NT2/D1 (cell line): ENCODE measurements around the gene CERS3.

Experiments
- DNase-seq: peaks from one replicate; pipeline ENCODE4 v3.0.0-alpha.2; 2011; ENCODE audit warnings: low read depth, low spot score
- H3K27me3 ChIP-seq: 2 replicates; pipeline ENCODE4 v1.6.0; 2011; ENCODE audit warnings: mild to moderate bottlenecking; ENCODE audit not compliant: insufficient read length, insufficient read depth
- H3K36me3 ChIP-seq: 2 replicates; pipeline ENCODE4 v1.6.1; 2011; ENCODE audit warnings: mild to moderate bottlenecking, low read length, mixed read lengths; ENCODE audit not compliant: insufficient read depth, insufficient read length
- H3K4me1 ChIP-seq: 2 replicates; pipeline ENCODE4 v1.5.1; 2011; ENCODE audit not compliant: insufficient read depth, insufficient read length
- H3K4me3 ChIP-seq: 2 replicates; pipeline ENCODE4 v1.5.1; 2011; ENCODE audit warnings: low read depth; ENCODE audit not compliant: insufficient read length
- H3K9ac ChIP-seq: 2 replicates; pipeline ENCODE4 v1.6.0; 2011; ENCODE audit warnings: low read depth; ENCODE audit not compliant: insufficient read length
- H3K9me3 ChIP-seq: 2 replicates; pipeline ENCODE4 v1.5.1; 2011; ENCODE audit warnings: mild to moderate bottlenecking, low read length; ENCODE audit not compliant: insufficient read depth
- SUZ12 ChIP-seq: IDR thresholded peaks from 2 replicates; pipeline ENCODE4 v1.6.1; 2011; ENCODE audit not compliant: insufficient read length, insufficient read depth; ENCODE audit errors: extremely low read depth
- YY1 ChIP-seq: IDR thresholded peaks from 2 replicates; pipeline ENCODE4 v1.6.1; 2011; ENCODE audit not compliant: insufficient read length, insufficient read depth
- ZNF274 ChIP-seq: IDR thresholded peaks from 2 replicates; pipeline ENCODE4 v1.6.1; 2011; ENCODE audit warnings: mild to moderate bottlenecking, low read depth, low read length

CERS3 gene

DNA sequence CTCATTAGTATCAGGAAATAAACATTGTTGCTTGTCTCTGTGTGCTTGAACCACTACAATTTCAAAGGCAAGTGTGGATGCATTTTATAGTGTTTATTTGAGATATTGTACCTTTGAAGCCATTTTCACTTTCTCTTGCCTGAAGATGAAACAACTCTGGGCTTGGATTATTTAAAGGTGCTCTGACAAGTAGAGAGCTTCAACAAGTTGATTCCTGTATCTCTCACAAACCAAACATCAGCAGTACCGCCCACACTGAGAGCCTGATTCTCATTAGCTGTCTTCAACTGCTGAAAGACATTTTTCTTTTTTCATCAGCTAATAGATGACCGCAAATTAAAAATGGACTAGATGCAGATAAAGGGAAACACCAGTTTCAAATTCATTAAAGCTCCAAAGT lies 806 bp upstream of the CERS3 start:
- no peak overlapping the region for H3K9ac ChIP-seq
- no peak overlapping the region for H3K4me3 ChIP-seq
- no peak for TF ChIP-seq SUZ12
- no peak for TF ChIP-seq YY1
- TF ChIP-seq ZNF274, result no peak
- H3K36me3 ChIP-seq, result no peaks in the 10 kb centered on the region
- no peaks in the 10 kb centered on the region for H3K27me3 ChIP-seq
- H3K9me3 ChIP-seq, result no peaks in the 10 kb centered on the region; the same call in 1 of the 2 replicates
- DNase-seq, result no peak
- no peaks in the 10 kb centered on the region for H3K4me1 ChIP-seq

DNA sequence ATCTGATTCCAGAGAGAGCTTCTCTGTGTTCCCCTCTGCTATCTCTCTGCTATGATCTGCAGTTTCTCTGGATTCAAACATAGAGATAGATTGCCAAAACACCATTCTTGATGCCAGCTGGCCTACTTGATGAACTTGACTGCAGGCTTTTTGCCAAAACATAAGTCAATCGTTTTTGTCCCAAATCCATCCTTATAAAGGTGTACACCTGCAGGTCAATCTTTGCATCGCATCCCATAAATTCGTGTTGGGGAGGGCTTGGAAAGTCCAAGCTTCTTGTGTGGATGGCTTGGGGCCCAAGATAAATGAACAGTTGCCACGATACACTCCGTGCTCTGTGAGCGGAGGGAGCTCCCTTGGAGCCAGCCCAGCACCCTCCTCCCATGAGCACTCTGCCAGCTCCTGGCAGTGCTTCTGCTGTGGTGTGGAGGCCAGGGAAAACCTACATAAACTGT lies 2.7 kb downstream of the CERS3 start:
- Histone ChIP-seq H3K9me3 (peaks cover 7% of the 10 kb centered on the region; the same call in 1 of the 2 replicates), H3K4me3 (no peak overlapping the region), H3K9ac (no peak overlapping the region), H3K36me3 (no peaks in the 10 kb centered on the region), H3K4me1 (no peaks in the 10 kb centered on the region), H3K27me3 (no peaks in the 10 kb centered on the region)
- TF ChIP-seq YY1, result no peak
- TF ChIP-seq SUZ12, result no peak
- TF ChIP-seq ZNF274, result no peak
- no peak for DNase-seq

DNA sequence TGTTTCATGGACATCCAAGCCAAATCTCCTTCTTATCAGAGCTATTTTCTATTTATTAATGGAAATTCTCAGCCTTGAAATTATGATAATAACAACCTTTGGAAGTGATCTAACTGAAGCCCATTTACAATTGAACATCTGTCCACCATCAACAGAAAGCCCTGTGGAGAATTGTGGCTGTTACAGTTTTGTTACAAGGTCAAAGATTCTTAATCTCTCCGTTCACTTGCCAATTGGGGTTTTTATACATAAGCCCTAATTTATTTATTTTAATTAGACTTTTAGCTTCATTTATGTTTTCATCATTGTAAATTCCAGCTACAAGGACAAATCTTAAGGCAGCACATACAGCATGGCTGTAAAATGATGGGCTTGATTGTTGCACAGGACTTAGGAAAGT lies 3.3 kb downstream of the CERS3 start:
- Histone ChIP-seq H3K9me3 (peaks cover 7% of the 10 kb centered on the region; the same call in 1 of the 2 replicates), H3K36me3 (no peaks in the 10 kb centered on the region), H3K4me3 (no peak overlapping the region), H3K27me3 (no peaks in the 10 kb centered on the region), H3K9ac (no peak overlapping the region), H3K4me1 (no peaks in the 10 kb centered on the region)
- TF ChIP-seq ZNF274 (no peak), SUZ12 (no peak), YY1 (no peak)
- no peak for DNase-seq

DNA sequence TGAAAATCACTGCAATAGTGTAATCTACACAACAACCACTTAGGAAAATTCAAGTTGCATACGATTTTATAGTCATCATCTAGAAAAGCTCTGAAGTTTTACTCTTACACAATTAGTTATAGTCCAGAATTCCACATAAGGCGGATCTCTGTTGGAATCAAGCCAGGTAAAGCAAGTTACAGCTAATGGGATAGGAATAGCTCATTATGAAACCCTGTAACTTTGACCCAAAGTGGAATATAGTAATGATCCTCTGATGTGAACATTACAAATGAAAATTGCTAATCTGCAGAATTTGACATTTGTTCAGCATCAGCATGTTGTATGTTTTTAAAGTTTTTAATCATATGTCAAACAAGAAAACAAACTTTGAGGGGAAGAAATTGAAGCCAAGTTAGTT lies 4.4 kb downstream of the CERS3 start:
- Histone ChIP-seq H3K4me1 (no peaks in the 10 kb centered on the region), H3K9ac (no peak overlapping the region), H3K4me3 (no peak overlapping the region), H3K9me3 (peaks cover 7% of the 10 kb centered on the region; the same call in 1 of the 2 replicates), H3K36me3 (no peaks in the 10 kb centered on the region), H3K27me3 (no peaks in the 10 kb centered on the region)
- TF ChIP-seq YY1, result no peak
- TF ChIP-seq SUZ12, result no peak
- TF ChIP-seq ZNF274, result no peak
- no peak for DNase-seq

DNA sequence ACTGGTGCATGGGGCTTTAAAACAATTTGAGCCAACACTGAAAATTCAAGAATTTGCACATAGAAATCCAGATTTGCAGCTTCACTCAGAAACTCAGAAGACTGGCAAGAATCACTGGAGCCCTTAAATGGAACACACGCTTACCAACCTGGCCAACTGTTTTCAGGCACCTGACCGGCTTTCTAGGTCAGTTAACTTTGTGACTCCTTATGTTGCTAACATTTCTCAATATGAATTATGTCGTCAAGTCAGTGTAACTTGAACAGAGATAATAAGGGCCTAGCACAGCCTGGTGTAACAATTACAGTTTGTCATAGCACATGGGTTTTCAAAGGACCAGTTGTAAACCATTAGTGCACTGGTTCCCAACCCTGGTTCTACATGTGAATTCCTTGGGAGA lies 6.8 kb downstream of the CERS3 start:
- TF ChIP-seq SUZ12 (no peak), ZNF274 (no peak), YY1 (no peak)

DNA sequence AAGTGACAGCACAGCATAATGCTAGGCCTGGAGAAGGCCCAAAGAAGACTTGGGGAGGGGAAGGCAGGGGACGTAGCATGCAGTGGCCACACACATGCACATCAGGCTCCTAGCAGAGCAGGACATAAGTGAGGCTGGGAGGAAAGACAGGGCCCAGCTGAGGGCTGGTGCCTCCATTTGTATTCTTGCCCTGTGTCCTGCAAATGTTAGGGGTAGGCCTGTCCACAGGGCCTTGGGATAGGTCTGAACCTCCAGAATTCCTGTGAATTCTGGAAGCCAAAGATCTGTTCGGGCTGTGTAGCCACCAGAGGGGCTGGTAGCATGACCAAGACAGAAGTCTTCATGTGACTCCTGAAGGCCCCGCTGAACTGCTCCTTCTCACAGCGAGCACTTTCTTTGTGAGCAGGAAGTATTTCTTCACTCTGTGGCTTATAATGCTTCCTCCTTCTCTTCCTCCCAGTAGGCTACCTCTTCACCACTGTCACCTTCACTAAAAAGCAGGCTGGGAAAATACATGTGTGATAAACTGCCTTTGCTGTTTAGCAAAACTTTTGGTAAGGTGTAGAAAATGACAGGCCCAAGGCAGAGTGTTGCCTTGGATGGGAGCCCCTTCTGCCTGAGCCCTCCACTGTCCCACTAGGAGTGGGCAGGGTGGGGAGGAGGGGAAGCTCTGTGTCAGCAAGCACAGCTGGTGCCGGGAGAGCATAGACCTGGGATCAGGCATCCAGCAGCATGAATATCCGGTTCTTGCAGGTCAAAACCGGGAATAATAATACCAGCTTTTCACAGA lies 8.4 kb downstream of the CERS3 start:
- Histone ChIP-seq H3K27me3 (no peaks in the 10 kb centered on the region), H3K36me3 (no peaks in the 10 kb centered on the region), H3K9ac (no peak overlapping the region), H3K4me1 (no peaks in the 10 kb centered on the region), H3K9me3 (peaks cover 7% of the 10 kb centered on the region; the same call in 1 of the 2 replicates), H3K4me3 (no peak overlapping the region)
- TF ChIP-seq SUZ12, result no peak
- TF ChIP-seq YY1, result no peak
- DNase-seq, result no peak

More for the DNA sequence above, 6.8 kb downstream of the CERS3 start:
- Histone ChIP-seq H3K4me3 (no peak overlapping the region), H3K27me3 (no peaks in the 10 kb centered on the region), H3K4me1 (no peaks in the 10 kb centered on the region), H3K9ac (no peak overlapping the region), H3K9me3 (peaks cover 7% of the 10 kb centered on the region; the same call in 1 of the 2 replicates), H3K36me3 (no peaks in the 10 kb centered on the region)
- no peak for DNase-seq

DNA sequence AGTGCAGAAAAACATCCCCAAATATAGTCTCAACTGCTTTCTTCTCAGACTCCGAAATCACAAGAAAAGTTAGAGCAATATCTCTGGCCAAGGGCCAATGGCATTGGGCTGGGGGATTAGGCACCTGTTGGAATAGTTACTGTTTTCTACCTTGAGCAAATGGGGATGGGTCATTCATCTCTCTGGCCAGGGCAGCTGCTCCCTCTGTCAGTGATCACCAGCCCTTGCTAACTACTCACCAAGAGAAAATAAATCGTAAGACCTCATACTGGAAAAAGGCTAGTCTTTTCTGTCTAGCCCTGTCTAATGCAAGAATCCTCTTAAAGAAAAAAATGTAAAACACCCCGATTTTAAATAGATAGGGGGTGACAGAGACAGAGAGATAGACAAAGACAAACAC lies 10.9 kb downstream of the CERS3 start:
- no peaks in the 10 kb centered on the region for H3K4me1 ChIP-seq
- no peak overlapping the region for H3K9ac ChIP-seq
- no peak overlapping the region for H3K4me3 ChIP-seq
- no peak for TF ChIP-seq SUZ12
- TF ChIP-seq ZNF274, result no peak
- no peak for TF ChIP-seq YY1
- no peaks in the 10 kb centered on the region for H3K27me3 ChIP-seq
- DNase-seq, result no peak
- no peaks in the 10 kb centered on the region for H3K36me3 ChIP-seq
- H3K9me3 ChIP-seq, result peaks cover 4% of the 10 kb centered on the region; the same call in 1 of the 2 replicates
